A673 (cell line): ENCODE data around the gene APOBEC3B. TPM values are rescaled to one million over a fixed set of nuclear protein-coding genes. Genes with fewer than 3 reads are reported as not detected.
"Not testable (repeated sequence)": the region's sequence is repeated elsewhere in the genome, so short reads cannot be mapped to it uniquely, and the experiment has no call there.

Experiments used
- BruUV-seq: library from RNA; stranded (reverse); fragments of 400-500 nt; replicated peaks from 2 replicates; lab custom pipeline; 2021; lab: Mats Ljungman, UMichigan
- CTCF ChIA-PET: fragments of 300-600 bp; sonication (Branson Sonifier 250); formaldehyde crosslinking; loops from one replicate; lab custom pipeline; 2022; ENCODE audit warnings: antibody characterized with exemption; lab: Charles Lee
- POLR2A ChIA-PET: fragments of 300-600 bp; sonication (Branson Sonifier 250); formaldehyde crosslinking; loops from one replicate; lab custom pipeline; 2022; ENCODE audit warnings: antibody characterized with exemption; ENCODE audit not compliant: low non-redundant PET; lab: Charles Lee
- DNase-seq: peaks from one replicate; pipeline ENCODE4 v3.0.0-alpha.2; 2015; ENCODE audit warnings: low spot score
- H3K27ac ChIP-seq: fragments of 200-600 bp; sonication (generic); 2 replicates; pipeline ENCODE4 v1.5.1; 2016; ENCODE audit warnings: mixed run types, low read depth, mild to moderate bottlenecking, mixed read lengths, antibody characterized with exemption, low read length; ENCODE audit not compliant: poor library complexity, severe bottlenecking
- H3K27me3 ChIP-seq: fragments of 200-600 bp; sonication (generic); replicated peaks from 2 replicates; pipeline ENCODE4 v1.6.1; 2017; ENCODE audit warnings: mixed run types, low read depth, mild to moderate bottlenecking, mixed read lengths, antibody characterized with exemption, low read length; ENCODE audit not compliant: insufficient read depth, poor library complexity
- H3K36me3 ChIP-seq: fragments of 200-600 bp; sonication (generic); 2 replicates; pipeline ENCODE4 v1.6.1; 2016; ENCODE audit warnings: mixed run types, mild to moderate bottlenecking, mixed read lengths, antibody characterized with exemption, low read length; ENCODE audit not compliant: insufficient read depth, poor library complexity, severe bottlenecking
- H3K4me1 ChIP-seq: fragments of 200-600 bp; sonication (generic); 2 replicates; pipeline ENCODE4 v1.6.1; 2017; ENCODE audit warnings: mixed run types, mild to moderate bottlenecking, mixed read lengths, antibody characterized with exemption, low read length; ENCODE audit not compliant: insufficient read depth, poor library complexity, severe bottlenecking
- H3K4me3 ChIP-seq: fragments of 200-600 bp; sonication (generic); 2 replicates; pipeline ENCODE4 v1.5.1; 2016; ENCODE audit warnings: low read depth, mixed run types, mild to moderate bottlenecking, mixed read lengths, low read length; ENCODE audit not compliant: poor library complexity, severe bottlenecking
- H3K9me3 ChIP-seq: fragments of 200-600 bp; sonication (generic); 2 replicates; pipeline ENCODE4 v1.6.1; 2016; ENCODE audit warnings: mixed run types, low read depth, mild to moderate bottlenecking, mixed read lengths, antibody characterized with exemption, low read length; ENCODE audit not compliant: poor library complexity, severe bottlenecking
- CTCF ChIP-seq: fragments of 300-800, 200-600 bp; sonication (generic); conservative IDR thresholded peaks from 2 replicates; pipeline ENCODE4 v1.5.1; 2017; ENCODE audit warnings: low read depth, mild to moderate bottlenecking, antibody characterized with exemption, low read length, moderate library complexity, mixed read lengths
- EZH2 ChIP-seq: fragments of 200-600 bp; sonication (generic); IDR thresholded peaks from 2 replicates; pipeline ENCODE4 v1.6.1; 2017; ENCODE audit warnings: borderline replicate concordance, low read depth, mild to moderate bottlenecking, mixed read lengths, antibody characterized with exemption, low read length; ENCODE audit not compliant: poor library complexity, severe bottlenecking
- intact Hi-C: fragments of 100-400 bp; cut with micrococcal nuclease; formaldehyde crosslinking; loops from one replicate; pipeline ENCODE4 v1.10.0; 2022; ENCODE audit not compliant: unreplicated experiment
- total RNA-seq: library from RNA; stranded (reverse); gene quantifications from 2 replicates; pipeline ENCODE4 v1.2.3, GENCODE V29; 2021

Gene APOBEC3B
- total RNA-seq, 1 experiment from 2014 or later = 6.4 TPM

DNA sequence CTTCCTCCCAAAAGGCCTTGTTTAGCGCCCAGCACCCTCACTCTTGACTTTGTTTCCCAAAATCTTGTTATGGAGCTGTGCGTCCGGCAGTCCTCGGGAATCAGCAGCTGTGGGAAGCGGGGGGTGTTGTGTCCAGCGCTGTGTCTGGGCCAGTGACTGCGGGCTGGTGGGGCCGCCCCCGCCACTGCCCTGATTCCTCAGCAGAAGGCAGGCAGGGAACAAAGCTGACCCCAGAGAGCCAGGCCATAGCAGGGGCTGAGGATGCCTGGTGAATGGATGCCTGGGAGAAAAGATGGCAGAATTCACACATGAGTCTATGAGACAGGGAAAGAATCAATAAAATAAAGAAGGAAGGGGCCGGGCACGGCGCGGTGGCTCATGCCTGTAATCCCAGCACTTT is 34.4 kb downstream of the APOBEC3B start:
- Histone ChIP-seq H3K4me3 (no peak overlapping the region), H3K36me3 (no peaks in the 10 kb centered on the region), H3K9me3 (no peaks in the 10 kb centered on the region), H3K27me3 (no peaks in the 10 kb centered on the region), H3K27ac (no peak overlapping the region), H3K4me1 (peaks cover 17% of the 10 kb centered on the region)
- ChIA-PET POLR2A (no interaction called here), CTCF (no interaction called here)
- intact Hi-C loops = no loop called here
- DNase-seq = no peak
- no TSS peak for BruUV-seq
- no peak for TF ChIP-seq EZH2
- TF ChIP-seq CTCF = no peak

DNA sequence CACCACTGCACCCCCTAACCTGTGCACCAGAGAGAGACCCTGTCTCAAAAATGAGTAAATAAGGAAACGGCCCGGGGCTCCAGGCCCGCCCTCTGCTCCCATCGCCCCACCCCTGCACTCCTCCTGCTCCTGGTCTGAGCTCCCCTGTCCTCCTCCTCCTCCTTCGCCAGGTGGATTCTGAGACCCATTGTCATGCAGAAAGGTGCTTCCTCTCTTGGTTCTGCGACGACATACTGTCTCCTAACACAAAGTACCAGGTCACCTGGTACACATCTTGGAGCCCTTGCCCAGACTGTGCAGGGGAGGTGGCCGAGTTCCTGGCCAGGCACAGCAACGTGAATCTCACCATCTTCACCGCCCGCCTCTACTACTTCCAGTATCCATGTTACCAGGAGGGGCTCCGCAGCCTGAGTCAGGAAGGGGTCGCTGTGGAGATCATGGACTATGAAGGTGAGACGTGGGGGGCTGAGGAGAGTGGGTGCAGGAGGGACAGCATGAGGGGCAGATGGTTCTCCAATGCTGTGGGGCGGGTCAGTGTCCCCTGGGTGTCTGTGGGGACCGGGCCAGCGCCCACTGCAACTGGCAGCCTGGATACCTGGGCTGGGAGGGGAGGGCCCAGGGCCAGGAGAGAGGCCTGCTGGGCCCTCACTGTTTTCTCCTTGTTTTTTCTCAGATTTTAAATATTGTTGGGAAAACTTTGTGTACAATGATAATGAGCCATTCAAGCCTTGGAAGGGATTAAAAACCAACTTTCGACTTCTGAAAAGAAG is 35.6 kb downstream of the APOBEC3B start:
- POLR2A ChIA-PET = no interaction called here
- no peak for DNase-seq
- H3K36me3 ChIP-seq = no peaks in the 10 kb centered on the region
- TF ChIP-seq CTCF = no peak
- TF ChIP-seq EZH2 = no peak
- BruUV-seq = no TSS peak
- H3K27ac ChIP-seq = no peak overlapping the region
- intact Hi-C loops = no loop called here
- no peaks in the 10 kb centered on the region for H3K27me3 ChIP-seq
- peaks cover 25% of the 10 kb centered on the region for H3K4me1 ChIP-seq
- no peak overlapping the region for H3K4me3 ChIP-seq
- CTCF ChIA-PET = interaction anchor here (0.6 kb wide), 1 partner anchor 15 kb away, joined by 4 read pairs; no protein-coding TSS in a partner anchor
- no peaks in the 10 kb centered on the region for H3K9me3 ChIP-seq

DNA sequence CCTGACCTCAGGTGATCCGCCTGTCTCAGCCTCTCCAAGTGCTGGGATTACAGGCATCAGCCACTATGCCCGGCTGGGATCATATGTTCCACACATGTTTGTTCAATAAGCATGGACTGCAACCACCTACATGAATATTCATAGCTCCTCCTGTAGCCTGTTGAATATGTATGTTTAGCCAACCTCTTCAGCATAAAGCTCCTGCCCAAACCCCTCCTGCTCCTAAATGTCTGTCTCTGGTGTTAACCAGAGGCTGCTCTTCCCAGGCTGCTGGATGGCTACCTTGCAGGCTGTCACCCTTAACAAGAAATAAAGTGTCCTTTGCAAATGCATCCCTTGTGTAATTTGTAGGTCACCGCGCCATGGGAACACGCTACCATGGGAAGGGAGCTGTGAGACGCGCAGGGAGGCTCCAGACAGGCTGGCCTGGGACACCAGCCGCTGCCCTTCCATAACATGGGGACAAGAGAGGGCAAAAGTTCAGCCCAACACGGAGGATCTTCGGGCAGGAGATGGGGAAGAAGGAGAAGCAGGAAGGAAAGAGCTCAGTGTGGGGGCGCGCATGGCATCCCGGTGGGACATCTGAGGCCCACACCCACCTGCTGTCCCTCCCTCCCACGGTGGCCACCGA is 38.0 kb downstream of the APOBEC3B start:
- POLR2A ChIA-PET, CTCF ChIA-PET, BruUV-seq: not testable (repeated sequence)

More for the DNA sequence above, 38.0 kb downstream of the APOBEC3B start:
- Histone ChIP-seq H3K4me1 (peaks cover 13% of the 10 kb centered on the region), H3K4me3 (peak overlapping the region; percentile 34)
- intact Hi-C loops, H3K36me3 ChIP-seq, H3K9me3 ChIP-seq, H3K27me3 ChIP-seq, H3K27ac ChIP-seq: not testable (repeated sequence)
- peak; percentile 67 for DNase-seq
